GM18951 (cell line): ENCODE results near the gene RPS19BP1.

Experiments used
- POLR2A ChIP-seq: IDR thresholded peaks from 4 replicates; pipeline ENCODE4 v1.6.1; 2011; ENCODE audit warnings: mild to moderate bottlenecking; ENCODE audit not compliant: insufficient read length, insufficient read depth; ENCODE audit errors: extremely low read depth
- in situ Hi-C: fragments of 300-500 bp; cut with MboI; formaldehyde crosslinking; loops from one replicate; pipeline ENCODE4 v1.12.0; 2022; ENCODE audit warnings: low sequenced_read_pairs, mixed read lengths, inconsistent platforms; ENCODE audit not compliant: unreplicated experiment

RPS19BP1 gene

GRCh38 chr22:39496131-39496838 lies 36.3 kb downstream of the RPS19BP1 start:
- in situ Hi-C loops = no loop called here
- TF ChIP-seq POLR2A = no peak

GRCh38 chr22:39494471-39495120 lies 38.0 kb downstream of the RPS19BP1 start:
- no peak for TF ChIP-seq POLR2A
- in situ Hi-C loops = no loop called here

- in situ Hi-C loops = no loop called here
- no peak for TF ChIP-seq POLR2A
Observed at GRCh38 chr22:39493759-39494158, 38.8 kb downstream of the RPS19BP1 start.

GRCh38 chr22:39492186-39492585 lies 40.4 kb downstream of the RPS19BP1 start:
- in situ Hi-C loops = no loop called here
- TF ChIP-seq POLR2A = no peak

GRCh38 chr22:39491696-39492095 lies 40.9 kb downstream of the RPS19BP1 start:
- no peak for TF ChIP-seq POLR2A
- in situ Hi-C loops = no loop called here

GRCh38 chr22:39490966-39491680 lies 41.4 kb downstream of the RPS19BP1 start:
- in situ Hi-C loops = no loop called here
- TF ChIP-seq POLR2A = no peak

GRCh38 chr22:39490135-39490798 lies 42.3 kb downstream of the RPS19BP1 start:
- in situ Hi-C loops = no loop called here
- TF ChIP-seq POLR2A = no peak

- in situ Hi-C loops = no loop called here
- TF ChIP-seq POLR2A = no peak
Observed at GRCh38 chr22:39489094-39490068, 43.2 kb downstream of the RPS19BP1 start.

- no peak for TF ChIP-seq POLR2A
- in situ Hi-C loops = no loop called here
Observed at GRCh38 chr22:39488563-39489083, 43.9 kb downstream of the RPS19BP1 start.

GRCh38 chr22:39487826-39488520 lies 44.6 kb downstream of the RPS19BP1 start:
- in situ Hi-C loops = no loop called here
- no peak for TF ChIP-seq POLR2A

- in situ Hi-C loops = no loop called here
- no peak for TF ChIP-seq POLR2A
Observed at GRCh38 chr22:39486951-39487825, 45.4 kb downstream of the RPS19BP1 start.

- TF ChIP-seq POLR2A = no peak
Observed at GRCh38 chr22:39482768-39483167, 49.8 kb downstream of the RPS19BP1 start.

More at GRCh38 chr22:39482768-39483167, 49.8 kb downstream of the RPS19BP1 start:
- in situ Hi-C loops = no loop called here
